Liver (tissue), 9 donors: Measurements from ENCODE around the gene SLC2A14. TPM values are rescaled to one million over a fixed set of nuclear protein-coding genes. Genes with fewer than 3 reads are reported as not detected.
"Not testable (repeated sequence)": the region's sequence is repeated elsewhere in the genome, so short reads cannot be mapped to it uniquely, and the experiment has no call there.

Source experiments
- DNase-seq: peaks from one replicate; pipeline ENCODE4 v3.0.0-alpha.2; 2017; ENCODE audit warnings: low spot score
- H3K27ac ChIP-seq, 2 donors: one replicate each; pipeline ENCODE4 v1.7.0; 2013; ENCODE audit warnings: inconsistent platforms in 2 of 2, low read length in 2 of 2, control low read depth in 1 of 2, low read depth in 1 of 2, mild to moderate bottlenecking in 1 of 2
- H3K27me3 ChIP-seq, 4 donors: one replicate each; pipeline versions ENCODE4 v1.6.1 to v1.7.0; 2013; ENCODE audit warnings: low read length in 3 of 4, inconsistent platforms in 1 of 4, mild to moderate bottlenecking in 1 of 4, moderate library complexity in 1 of 4; ENCODE audit not compliant: control insufficient read depth in 4 of 4, insufficient read depth in 4 of 4
- H3K36me3 ChIP-seq, 4 donors: one replicate each; pipeline versions ENCODE4 v1.6.1 to v1.7.0; 2013; ENCODE audit warnings: low read length in 3 of 4, mild to moderate bottlenecking in 3 of 4, low read depth in 1 of 4, moderate library complexity in 1 of 4; ENCODE audit not compliant: control insufficient read depth in 4 of 4, insufficient read depth in 3 of 4
- H3K4me1 ChIP-seq, 4 donors: one replicate each; pipeline versions ENCODE4 v1.6.1 to v1.7.0; 2013; ENCODE audit warnings: low read length in 3 of 4, mild to moderate bottlenecking in 3 of 4, moderate library complexity in 1 of 4; ENCODE audit not compliant: control insufficient read depth in 4 of 4, insufficient read depth in 4 of 4
- H3K4me3 ChIP-seq, 3 donors: one replicate each; pipeline versions ENCODE4 v1.6.1 to v1.7.0; 2013; ENCODE audit warnings: low read length in 3 of 3, control low read depth in 1 of 3, low read depth in 1 of 3, mild to moderate bottlenecking in 1 of 3
- H3K9ac ChIP-seq, 2 donors: one replicate each; pipeline ENCODE4 v1.7.0; 2013; ENCODE audit warnings: low read length in 2 of 2, mild to moderate bottlenecking in 2 of 2, moderate library complexity in 2 of 2, control low read depth in 1 of 2, low read depth in 1 of 2
- H3K9me3 ChIP-seq, 4 donors: one replicate each; pipeline versions ENCODE4 v1.6.1 to v1.7.0; 2013; ENCODE audit warnings: low read length in 3 of 4; ENCODE audit not compliant: control insufficient read depth in 4 of 4
- CTCF ChIP-seq: fragments of 150-350 bp; IDR thresholded peaks from 2 replicates; pipeline ENCODE4 v1.5.1; 2017; ENCODE audit warnings: improper control_type of control experiment, low read depth, low read length; ENCODE audit not compliant: missing input control
- FOXA2 ChIP-seq: IDR thresholded peaks from 2 replicates; pipeline ENCODE4 v1.6.1; 2016; ENCODE audit warnings: antibody characterized with exemption
- HNF4A ChIP-seq, 2 donors: conservative IDR thresholded peaks; 2 replicates each; pipeline ENCODE4 v1.6.1; 2016; ENCODE audit warnings: antibody characterized with exemption in 2 of 2, mild to moderate bottlenecking in 2 of 2
- JUND ChIP-seq, 2 donors: IDR thresholded peaks; 2 replicates each; pipeline ENCODE4 v1.6.1; 2016; ENCODE audit warnings: antibody characterized with exemption in 2 of 2
- RAD21 ChIP-seq, 2 donors: IDR thresholded peaks; 2 replicates each; pipeline ENCODE4 v1.6.1; 2016; ENCODE audit warnings: antibody characterized with exemption in 2 of 2, mild to moderate bottlenecking in 2 of 2
- SP1 ChIP-seq: IDR thresholded peaks from 2 replicates; pipeline ENCODE4 v1.6.1; 2018; ENCODE audit warnings: antibody characterized with exemption, mild to moderate bottlenecking
- YY1 ChIP-seq: IDR thresholded peaks from 2 replicates; pipeline ENCODE4 v1.6.1; 2016; ENCODE audit warnings: antibody characterized with exemption, mild to moderate bottlenecking
- WGBS: extraction: QIAGEN DNeasy Blood & Tissue Kit; methylation state at CpG from one replicate; pipeline ENCODE4 v1.1.7; 2013; 5-methylcytosine and 5-hydroxymethylcytosine counted together
- polyA plus RNA-seq, 2 donors: library from polyadenylated mRNA; stranded (reverse) in 1 of 2; unstranded in 1 of 2; fragments of 200-250 nt in 1 of 2; fragments of >200 nt in 1 of 2; fragmentation: Nextera tagmentation in 1 of 2; extraction: Ambion mirVana in 1 of 2; gene quantifications; one replicate each; pipeline versions ENCODE4 v1.2.1 to v1.2.3, GENCODE V29; 2013 to 2015
- total RNA-seq, 2 donors: library from RNA; depleted of rRNA; stranded (reverse); fragments of >200 nt; gene quantifications; one replicate each; pipeline ENCODE4 v1.2.3, GENCODE V29; 2014
- TF ChIP-seq, protein P1 (sequence below): IDR thresholded peaks from 2 replicates; pipeline ENCODE4 v1.6.1; 2016; ENCODE audit warnings: antibody characterized with exemption
- donor health status: healthy.
- donor health status: healthy.
- donor health status: healthy.
- donor health status: healthy.
- donor health status: healthy.

The SLC2A14 gene
- total and polyA plus RNA-seq, 4 donors: 22.7 TPM; not detected in 3

GRCh38 chr12:7833831-7834230 is 38.9 kb downstream of the SLC2A14 start (continued):
- TF ChIP-seq CTCF: no peak
- TF ChIP-seq JUND (IDR thresholded peaks at IDR 0.05): no peak
- TF ChIP-seq, protein P1, sequence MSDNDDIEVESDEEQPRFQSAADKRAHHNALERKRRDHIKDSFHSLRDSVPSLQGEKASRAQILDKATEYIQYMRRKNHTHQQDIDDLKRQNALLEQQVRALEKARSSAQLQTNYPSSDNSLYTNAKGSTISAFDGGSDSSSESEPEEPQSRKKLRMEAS: no peak
- TF ChIP-seq YY1: no peak
- TF ChIP-seq HNF4A (conservative IDR thresholded peaks at IDR 0.05): no peak
- no peak for TF ChIP-seq SP1

DNA sequence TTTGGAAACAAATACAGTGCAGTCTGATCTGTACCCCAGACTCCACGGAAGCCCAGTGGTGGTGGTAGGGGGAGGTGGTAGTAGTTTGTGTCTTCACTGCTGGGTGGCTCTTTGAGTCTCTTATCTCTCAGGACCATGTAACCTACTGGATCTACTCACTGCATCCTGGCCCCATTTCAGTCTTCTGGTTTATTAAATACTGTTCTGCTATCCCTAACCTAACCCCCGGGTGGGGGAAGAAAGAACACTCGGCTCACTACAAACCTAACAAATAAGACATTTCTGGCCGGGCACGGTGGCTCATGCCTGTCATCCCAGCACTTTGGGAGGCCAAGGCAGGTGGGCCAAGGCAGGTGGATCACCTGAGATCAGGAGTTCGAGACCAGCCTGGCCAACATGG is 39.5 kb downstream of the SLC2A14 start:
- not testable (repeated sequence) for H3K27ac ChIP-seq, H3K9ac ChIP-seq, H3K4me1 ChIP-seq, H3K9me3 ChIP-seq, H3K4me3 ChIP-seq, H3K36me3 ChIP-seq, H3K27me3 ChIP-seq, DNase-seq
- WGBS: 79% methylated on average over 6 of the region's 6 CpGs

DNA sequence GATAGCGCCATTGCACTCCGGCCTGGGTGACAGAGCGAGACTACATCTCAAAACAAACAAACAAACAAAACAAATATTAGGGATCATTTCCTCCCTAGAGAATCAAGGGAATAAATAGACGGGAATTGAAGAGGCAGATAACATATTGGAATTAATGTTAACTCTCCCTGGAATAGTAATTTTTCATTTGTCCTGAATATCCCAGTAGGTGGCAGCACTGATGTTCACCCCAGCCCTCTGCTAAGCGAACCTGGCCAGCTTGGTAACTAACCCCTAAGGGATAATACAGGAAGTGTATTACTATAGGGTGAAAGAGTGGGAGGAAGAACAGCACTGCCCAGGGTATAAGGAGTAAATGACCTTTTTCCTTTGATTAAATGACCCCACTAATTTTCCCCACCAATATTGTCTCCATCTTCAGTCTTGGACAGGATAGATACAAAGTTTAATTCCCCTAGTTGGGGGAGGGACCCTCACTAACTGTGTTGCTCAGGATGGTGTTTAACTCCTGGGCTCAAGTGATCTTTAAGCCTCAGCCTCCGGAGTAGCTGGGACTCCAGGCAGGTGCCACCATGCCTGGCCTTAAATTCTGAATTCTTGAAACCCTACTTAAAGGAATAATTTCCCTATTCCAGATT is 40.5 kb downstream of the SLC2A14 start:
- DNase-seq: no peak
- no peaks in the 10 kb centered on the region for H3K36me3 ChIP-seq
- no peaks in the 10 kb centered on the region for H3K4me1 ChIP-seq
- no peak overlapping the region for H3K4me3 ChIP-seq
- no peak overlapping the region for H3K27ac ChIP-seq
- TF ChIP-seq RAD21 (IDR thresholded peaks at IDR 0.05) (peak; percentile 59 to 70), CTCF (peak; percentile 39), FOXA2 (no peak)
- no peak overlapping the region for H3K9ac ChIP-seq
- 56% methylated on average over 6 of the region's 6 CpGs for WGBS
- no peaks in the 10 kb centered on the region for H3K9me3 ChIP-seq
- no peaks in the 10 kb centered on the region for H3K27me3 ChIP-seq

DNA sequence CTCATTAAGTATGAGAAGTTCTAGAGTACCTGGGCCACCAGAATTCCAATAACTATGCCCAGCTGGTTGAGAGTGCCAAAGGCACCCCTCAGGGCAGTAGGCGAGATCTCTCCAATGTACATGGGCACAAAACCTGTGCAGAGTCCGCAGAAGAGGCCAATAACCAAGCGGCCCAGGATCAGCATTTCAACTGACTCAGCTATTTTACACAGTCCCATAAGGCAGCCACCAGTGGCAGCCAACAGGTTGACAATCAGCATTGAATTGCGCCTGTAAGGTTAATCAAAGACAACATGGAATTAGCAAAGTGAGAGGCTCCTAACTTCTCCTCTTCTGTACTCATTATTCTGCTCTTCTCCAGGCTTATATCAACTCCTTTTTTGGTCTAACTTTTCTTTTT is 43.0 kb downstream of the SLC2A14 start:
- H3K9me3 ChIP-seq, H3K4me1 ChIP-seq, H3K27me3 ChIP-seq, H3K9ac ChIP-seq, H3K36me3 ChIP-seq, H3K4me3 ChIP-seq, DNase-seq, H3K27ac ChIP-seq: not testable (repeated sequence)
- 97% methylated on average over 4 of the region's 4 CpGs for WGBS

- H3K4me3 ChIP-seq, H3K9me3 ChIP-seq, H3K9ac ChIP-seq, H3K27ac ChIP-seq, DNase-seq, H3K4me1 ChIP-seq, H3K36me3 ChIP-seq, H3K27me3 ChIP-seq: not testable (repeated sequence)
- WGBS: 83% methylated on average over 4 of the region's 4 CpGs
These were observed 47.0 kb downstream of the SLC2A14 start for GRCh38 chr12:7825754-7826153.
